MM.1S (cell line): ENCODE measurements around the gene TMEM258.

Experiments
- CTCF ChIP-seq: fragments of 300-600 bp; sonication (generic); IDR thresholded peaks from 2 replicates; pipeline ENCODE4 v1.5.1; 2016; ENCODE audit warnings: antibody characterized with exemption, low read length, mixed read lengths
- EZH2 ChIP-seq: fragments of 300-600 bp; sonication (generic); optimal IDR thresholded peaks from 2 replicates; pipeline ENCODE3; 2017; ENCODE audit warnings: low read depth, mild to moderate bottlenecking, antibody characterized with exemption, low read length, mixed read lengths

- TF ChIP-seq EZH2 (no peak), CTCF (no peak)
Measured at GRCh38 chr11:61754534-61755482, 37.6 kb downstream of the TMEM258 start.
